ENCODE data around the gene MEIS1.

Gene MEIS1

DNA sequence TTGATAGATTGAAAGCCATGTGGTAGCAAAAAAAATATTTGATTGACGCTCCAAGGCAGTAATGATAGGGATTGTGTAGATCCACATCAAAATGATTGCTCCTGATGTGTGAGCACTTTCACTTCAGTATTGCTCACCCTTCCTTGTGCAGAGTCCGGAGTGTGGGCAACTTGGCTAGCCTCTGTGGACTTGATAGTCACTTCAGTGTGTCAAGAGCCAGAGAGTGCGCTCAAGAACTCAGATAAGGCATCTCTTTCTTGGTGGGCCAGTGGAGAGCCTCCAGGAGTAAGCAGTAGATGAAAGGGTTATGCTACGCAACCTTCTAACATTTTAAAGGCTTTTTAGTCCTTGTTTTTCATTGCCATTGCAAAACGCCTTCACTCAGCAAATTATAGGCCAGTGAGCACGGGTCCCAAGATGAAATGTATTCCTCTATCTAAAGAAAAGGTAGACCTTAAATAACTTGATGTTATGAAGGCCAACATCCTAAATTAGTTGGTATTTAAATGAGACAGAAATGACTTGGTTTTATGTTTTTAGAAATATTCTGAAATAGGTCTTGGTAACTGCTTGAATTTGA lies 84.4 kb downstream of the MEIS1 start:
- H3K4me3 ChIP-seq (ENCODE audit: low read depth, low read length): no peak overlapping the region
- TF ChIP-seq, protein P1, sequence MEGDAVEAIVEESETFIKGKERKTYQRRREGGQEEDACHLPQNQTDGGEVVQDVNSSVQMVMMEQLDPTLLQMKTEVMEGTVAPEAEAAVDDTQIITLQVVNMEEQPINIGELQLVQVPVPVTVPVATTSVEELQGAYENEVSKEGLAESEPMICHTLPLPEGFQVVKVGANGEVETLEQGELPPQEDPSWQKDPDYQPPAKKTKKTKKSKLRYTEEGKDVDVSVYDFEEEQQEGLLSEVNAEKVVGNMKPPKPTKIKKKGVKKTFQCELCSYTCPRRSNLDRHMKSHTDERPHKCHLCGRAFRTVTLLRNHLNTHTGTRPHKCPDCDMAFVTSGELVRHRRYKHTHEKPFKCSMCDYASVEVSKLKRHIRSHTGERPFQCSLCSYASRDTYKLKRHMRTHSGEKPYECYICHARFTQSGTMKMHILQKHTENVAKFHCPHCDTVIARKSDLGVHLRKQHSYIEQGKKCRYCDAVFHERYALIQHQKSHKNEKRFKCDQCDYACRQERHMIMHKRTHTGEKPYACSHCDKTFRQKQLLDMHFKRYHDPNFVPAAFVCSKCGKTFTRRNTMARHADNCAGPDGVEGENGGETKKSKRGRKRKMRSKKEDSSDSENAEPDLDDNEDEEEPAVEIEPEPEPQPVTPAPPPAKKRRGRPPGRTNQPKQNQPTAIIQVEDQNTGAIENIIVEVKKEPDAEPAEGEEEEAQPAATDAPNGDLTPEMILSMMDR (IDR thresholded peaks at IDR 0.05; ENCODE audit: low read depth, low read length): no peak
- H3K27me3 ChIP-seq (ENCODE audit: insufficient read depth, low read depth, severe bottlenecking): no peaks in the 10 kb centered on the region
- no peaks in the 10 kb centered on the region for H3K36me3 ChIP-seq
- H3K27ac ChIP-seq: no peak overlapping the region
- H3K9me3 ChIP-seq (ENCODE audit: severe bottlenecking): no peaks in the 10 kb centered on the region
- no peak for DNase-seq

DNA sequence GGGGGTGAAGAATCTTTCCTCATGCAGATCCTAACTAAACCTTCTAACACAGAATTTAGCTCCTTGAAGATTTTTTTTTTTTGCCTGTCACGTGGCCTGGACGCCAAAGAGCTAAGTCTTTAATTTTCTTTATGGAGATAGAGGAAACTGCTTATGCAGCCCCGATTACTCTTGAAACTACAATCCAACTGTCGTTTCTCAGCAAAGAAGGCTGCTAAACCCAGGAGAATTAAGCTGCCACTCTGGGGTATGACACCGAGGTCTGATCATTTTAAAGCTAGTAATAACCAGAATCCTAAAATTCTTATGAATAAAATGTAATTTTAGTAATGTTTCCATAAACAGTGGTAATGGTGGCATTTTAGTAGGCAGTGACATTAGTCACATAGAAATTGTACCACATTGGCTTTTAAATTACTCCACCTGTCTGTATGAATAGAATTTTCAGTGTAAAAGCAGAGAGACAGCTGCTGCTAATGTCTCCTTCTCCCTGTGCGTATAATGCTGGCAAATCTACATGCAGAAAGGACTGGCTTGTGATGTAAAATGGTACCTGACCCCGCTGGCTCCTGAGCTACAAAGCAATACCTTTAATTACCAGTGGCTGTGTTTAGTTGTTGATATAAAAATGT lies 86.5 kb downstream of the MEIS1 start:
- H3K27me3 ChIP-seq (ENCODE audit: insufficient read depth, low read depth, severe bottlenecking): no peaks in the 10 kb centered on the region
- TF ChIP-seq, protein P1 (IDR thresholded peaks at IDR 0.05; ENCODE audit: low read depth, low read length): no peak
- peak overlapping the region; percentile 39 for H3K4me3 ChIP-seq (ENCODE audit: low read depth, low read length)
- no peaks in the 10 kb centered on the region for H3K9me3 ChIP-seq (ENCODE audit: severe bottlenecking)
- H3K36me3 ChIP-seq: no peaks in the 10 kb centered on the region
- H3K27ac ChIP-seq: peak overlapping the region; percentile 64
- peak; percentile 58 for DNase-seq

DNA sequence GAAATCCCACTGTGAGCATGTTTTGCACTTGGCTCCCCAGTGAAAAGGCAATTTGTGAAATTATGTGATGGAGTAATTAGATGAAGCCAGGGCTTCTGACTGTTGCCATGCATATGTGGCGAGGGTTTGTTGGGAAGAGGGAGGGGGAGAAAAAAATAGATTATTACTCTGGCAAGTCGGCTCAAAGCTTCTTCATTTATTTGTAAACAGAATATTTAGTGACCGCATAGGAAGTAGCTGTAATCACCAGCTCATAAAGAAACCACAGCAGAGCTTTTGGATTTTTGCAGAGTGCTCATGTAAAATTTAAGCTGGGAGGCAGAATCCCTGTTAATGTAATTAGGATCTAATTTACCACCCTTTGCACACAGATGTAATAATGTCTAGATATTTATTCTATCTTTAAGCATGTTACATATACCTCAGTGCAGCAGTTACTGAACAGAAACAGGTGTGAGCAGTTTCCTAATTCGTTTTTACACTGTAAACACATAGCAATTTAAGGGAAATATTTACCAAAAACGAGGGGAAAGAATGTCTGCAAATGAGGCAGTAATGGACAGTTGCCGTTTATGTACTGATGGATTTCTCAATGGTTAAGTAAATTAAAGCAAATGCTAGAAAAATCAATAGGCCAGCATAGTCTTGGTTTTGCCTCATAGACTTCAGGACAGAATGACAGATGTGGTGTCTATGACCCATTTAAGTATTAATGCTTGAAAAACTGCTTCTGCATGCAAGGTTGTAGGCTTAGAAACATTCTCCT lies 87.9 kb downstream of the MEIS1 start:
- Histone ChIP-seq H3K4me3 (ENCODE audit: low read depth, low read length) (no peak overlapping the region), H3K27me3 (ENCODE audit: insufficient read depth, low read depth, severe bottlenecking) (no peaks in the 10 kb centered on the region), H3K27ac (peak overlapping the region; percentile 64), H3K36me3 (no peaks in the 10 kb centered on the region), H3K9me3 (ENCODE audit: severe bottlenecking) (no peaks in the 10 kb centered on the region)
- TF ChIP-seq, protein P1 (IDR thresholded peaks at IDR 0.05; ENCODE audit: low read depth, low read length): no peak
- no peak for DNase-seq

DNA sequence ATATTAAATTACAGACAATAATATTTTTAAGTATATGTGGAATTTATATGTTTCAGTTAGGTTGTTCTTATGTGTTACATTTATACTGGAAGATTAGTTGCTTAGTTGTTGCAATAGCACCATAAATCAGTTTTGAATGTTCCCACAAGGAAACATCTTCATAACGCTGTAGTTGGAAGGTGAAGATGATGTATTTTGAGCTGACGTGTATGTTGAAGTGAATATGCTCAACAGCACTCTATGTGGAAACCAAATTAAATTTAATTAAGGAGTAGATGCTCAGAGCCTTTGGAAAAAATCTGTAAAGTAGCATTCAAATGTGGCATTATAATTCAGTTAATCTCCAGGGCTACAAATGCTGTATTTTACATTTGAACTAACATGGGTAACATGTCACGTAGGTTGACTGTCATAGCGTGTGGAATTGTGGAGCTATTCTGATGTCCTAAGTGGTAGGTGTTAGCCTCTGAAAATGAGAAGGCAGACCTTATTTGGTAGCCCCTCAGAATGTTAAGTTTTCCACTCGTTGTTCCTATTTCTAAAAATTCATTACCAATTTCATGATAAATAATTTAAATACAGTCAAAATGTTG lies 88.5 kb downstream of the MEIS1 start:
- DNase-seq: no peak
- Histone ChIP-seq H3K27ac (no peak overlapping the region), H3K27me3 (ENCODE audit: insufficient read depth, low read depth, severe bottlenecking) (no peaks in the 10 kb centered on the region), H3K9me3 (ENCODE audit: severe bottlenecking) (no peaks in the 10 kb centered on the region), H3K36me3 (no peaks in the 10 kb centered on the region), H3K4me3 (ENCODE audit: low read depth, low read length) (no peak overlapping the region)
- TF ChIP-seq, protein P1 (IDR thresholded peaks at IDR 0.05; ENCODE audit: low read depth, low read length): no peak

DNA sequence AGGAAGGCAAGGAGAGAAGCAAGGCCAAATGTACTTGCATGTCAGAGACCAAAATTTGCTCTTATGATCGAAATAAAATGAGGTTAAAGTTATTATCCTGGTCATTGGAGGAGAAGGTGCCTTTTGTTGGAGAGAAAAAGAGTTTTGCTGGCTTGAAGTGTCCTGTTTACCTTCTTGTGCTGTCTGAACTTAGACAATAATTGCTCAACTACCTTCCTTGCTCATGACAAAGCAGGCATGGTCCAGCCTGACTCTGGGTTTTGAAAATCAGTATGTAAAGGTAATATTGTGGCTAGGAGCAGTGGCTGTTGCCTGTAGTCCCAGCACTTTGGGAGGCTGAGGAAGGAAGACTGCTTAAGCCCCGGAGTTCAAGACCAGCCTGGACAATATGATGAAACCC lies 89.1 kb downstream of the MEIS1 start:
- Histone ChIP-seq H3K27ac (no peak overlapping the region), H3K27me3 (ENCODE audit: insufficient read depth, low read depth, severe bottlenecking) (no peaks in the 10 kb centered on the region), H3K9me3 (ENCODE audit: severe bottlenecking) (no peaks in the 10 kb centered on the region), H3K36me3 (no peaks in the 10 kb centered on the region), H3K4me3 (ENCODE audit: low read depth, low read length) (no peak overlapping the region)
- TF ChIP-seq, protein P1 (IDR thresholded peaks at IDR 0.05; ENCODE audit: low read depth, low read length): no peak
- no peak for DNase-seq
